ENCODE results near the gene SORBS1. TPM values are rescaled to one million over a fixed set of nuclear protein-coding genes. Genes with fewer than 3 reads are reported as not detected.
A peak's percentile ranks its signal among the peaks of the same experiment; 100 is the strongest.

The SORBS1 gene
- total and polyA plus RNA-seq, 4 donors, result 33.2 to 71.3 (median 44.1) TPM

DNA sequence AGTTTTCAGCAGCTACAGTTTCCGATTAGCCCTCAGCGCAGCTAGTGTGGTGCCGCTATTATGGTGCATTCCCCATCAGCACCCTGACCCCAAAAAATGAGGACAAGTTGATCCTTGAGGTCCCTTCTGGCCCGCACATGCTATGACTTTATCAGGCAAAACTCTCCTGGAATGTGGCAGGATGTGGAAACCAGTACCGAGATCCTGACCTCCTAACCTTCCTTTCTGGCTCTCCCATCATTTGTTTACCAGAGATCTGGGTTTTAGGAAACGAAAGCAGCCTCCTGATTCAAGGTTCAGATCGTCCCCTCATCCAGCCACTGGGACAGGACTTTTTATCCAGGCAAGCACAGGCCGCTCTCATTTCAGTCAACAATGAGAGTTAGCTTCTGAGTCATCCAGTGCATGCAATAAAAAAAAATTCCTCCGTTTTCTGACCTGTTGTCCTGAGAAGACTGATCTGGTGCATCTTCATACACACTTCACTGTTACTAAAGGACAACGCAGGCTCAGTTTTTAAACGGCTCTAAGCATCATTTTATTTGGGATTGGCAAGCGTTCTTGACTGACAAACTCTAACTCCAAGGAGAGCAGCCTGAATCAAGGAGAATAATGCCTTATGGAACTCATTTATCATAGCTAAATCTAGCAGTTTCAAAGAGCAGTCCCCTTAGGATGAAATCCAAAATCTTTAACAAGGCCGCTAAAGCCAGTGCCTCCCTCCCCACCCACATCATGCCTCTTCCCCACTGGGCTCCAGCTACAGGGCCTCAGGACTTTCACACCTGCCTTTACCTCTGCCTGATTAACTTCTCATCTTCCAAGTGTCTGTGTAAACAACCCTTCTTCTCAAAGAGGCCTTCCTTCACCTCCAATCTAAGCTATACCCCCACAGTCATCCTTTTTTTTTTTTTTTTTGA lies 287.5 kb downstream of the SORBS1 start:
- Histone ChIP-seq H3K4me1 (ENCODE audit: control insufficient read depth in 4 of 4, insufficient read depth in 4 of 4, low read length in 3 of 4) (peaks cover 13 to 26% (median 20%) of the 10 kb centered on the region in 4 donors), H3K9me3 (ENCODE audit: control insufficient read depth in 4 of 4, low read length in 3 of 4) (no peaks in the 10 kb centered on the region), H3K27me3 (ENCODE audit: control insufficient read depth in 4 of 4, insufficient read depth in 4 of 4, low read length in 3 of 4) (no peaks in the 10 kb centered on the region), H3K27ac (ENCODE audit: low read depth in 1 of 2, low read length in 2 of 2) (peak overlapping the region; percentile 92 to 98), H3K9ac (ENCODE audit: low read depth in 1 of 2, low read length in 2 of 2) (peak overlapping the region; percentile 49 to 81), H3K36me3 (ENCODE audit: control insufficient read depth in 4 of 4, insufficient read depth in 3 of 4, low read depth in 1 of 4, low read length in 3 of 4) (peaks cover under 1 to 4% (median 2%) of the 10 kb centered on the region in 4 donors), H3K4me3 (ENCODE audit: low read depth in 1 of 3, low read length in 3 of 3) (no peak overlapping the region)
- 33% methylated on average over 13 of the region's 13 CpGs for WGBS
- no peak for DNase-seq (ENCODE audit: low spot score)
- TF ChIP-seq NR2F2 (IDR thresholded peaks at IDR 0.05) (peak; percentile 100), EGR1 (IDR thresholded peaks at IDR 0.05; ENCODE audit: low read depth in 2 of 2) (peak in 1 of 2 donors; percentile 48), HNF4A (conservative IDR thresholded peaks at IDR 0.05) (peak; percentile 88 to 90), GABPA (IDR thresholded peaks at IDR 0.05 in 1 of 2, conservative IDR thresholded peaks at IDR 0.05 in 1 of 2) (peak in 1 of 2 donors; percentile 73), JUND (IDR thresholded peaks at IDR 0.05) (peak; percentile 99), YY1 (IDR thresholded peaks at IDR 0.05) (peak; percentile 77), TAF1 (conservative IDR thresholded peaks at IDR 0.05) (no peak), HNF4G (IDR thresholded peaks at IDR 0.05) (peak; percentile 20), FOXA1 (IDR thresholded peaks at IDR 0.05) (peak; percentile 81), RAD21 (IDR thresholded peaks at IDR 0.05) (peak; percentile 53 to 64), RXRA (IDR thresholded peaks at IDR 0.05) (peak; percentile 94), SP1 (IDR thresholded peaks at IDR 0.05) (peak; percentile 92), FOXA2 (IDR thresholded peaks at IDR 0.05) (peak; percentile 84)
- TF ChIP-seq, protein P1, sequence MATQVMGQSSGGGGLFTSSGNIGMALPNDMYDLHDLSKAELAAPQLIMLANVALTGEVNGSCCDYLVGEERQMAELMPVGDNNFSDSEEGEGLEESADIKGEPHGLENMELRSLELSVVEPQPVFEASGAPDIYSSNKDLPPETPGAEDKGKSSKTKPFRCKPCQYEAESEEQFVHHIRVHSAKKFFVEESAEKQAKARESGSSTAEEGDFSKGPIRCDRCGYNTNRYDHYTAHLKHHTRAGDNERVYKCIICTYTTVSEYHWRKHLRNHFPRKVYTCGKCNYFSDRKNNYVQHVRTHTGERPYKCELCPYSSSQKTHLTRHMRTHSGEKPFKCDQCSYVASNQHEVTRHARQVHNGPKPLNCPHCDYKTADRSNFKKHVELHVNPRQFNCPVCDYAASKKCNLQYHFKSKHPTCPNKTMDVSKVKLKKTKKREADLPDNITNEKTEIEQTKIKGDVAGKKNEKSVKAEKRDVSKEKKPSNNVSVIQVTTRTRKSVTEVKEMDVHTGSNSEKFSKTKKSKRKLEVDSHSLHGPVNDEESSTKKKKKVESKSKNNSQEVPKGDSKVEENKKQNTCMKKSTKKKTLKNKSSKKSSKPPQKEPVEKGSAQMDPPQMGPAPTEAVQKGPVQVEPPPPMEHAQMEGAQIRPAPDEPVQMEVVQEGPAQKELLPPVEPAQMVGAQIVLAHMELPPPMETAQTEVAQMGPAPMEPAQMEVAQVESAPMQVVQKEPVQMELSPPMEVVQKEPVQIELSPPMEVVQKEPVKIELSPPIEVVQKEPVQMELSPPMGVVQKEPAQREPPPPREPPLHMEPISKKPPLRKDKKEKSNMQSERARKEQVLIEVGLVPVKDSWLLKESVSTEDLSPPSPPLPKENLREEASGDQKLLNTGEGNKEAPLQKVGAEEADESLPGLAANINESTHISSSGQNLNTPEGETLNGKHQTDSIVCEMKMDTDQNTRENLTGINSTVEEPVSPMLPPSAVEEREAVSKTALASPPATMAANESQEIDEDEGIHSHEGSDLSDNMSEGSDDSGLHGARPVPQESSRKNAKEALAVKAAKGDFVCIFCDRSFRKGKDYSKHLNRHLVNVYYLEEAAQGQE (IDR thresholded peaks at IDR 0.05), result peak; percentile 83
- TF ChIP-seq, protein P2, sequence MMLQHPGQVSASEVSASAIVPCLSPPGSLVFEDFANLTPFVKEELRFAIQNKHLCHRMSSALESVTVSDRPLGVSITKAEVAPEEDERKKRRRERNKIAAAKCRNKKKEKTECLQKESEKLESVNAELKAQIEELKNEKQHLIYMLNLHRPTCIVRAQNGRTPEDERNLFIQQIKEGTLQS (IDR thresholded peaks at IDR 0.05), result peak; percentile 96
- TF ChIP-seq, protein P3, sequence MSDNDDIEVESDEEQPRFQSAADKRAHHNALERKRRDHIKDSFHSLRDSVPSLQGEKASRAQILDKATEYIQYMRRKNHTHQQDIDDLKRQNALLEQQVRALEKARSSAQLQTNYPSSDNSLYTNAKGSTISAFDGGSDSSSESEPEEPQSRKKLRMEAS (IDR thresholded peaks at IDR 0.05), result peak; percentile 85
- TF ChIP-seq, protein P4, sequence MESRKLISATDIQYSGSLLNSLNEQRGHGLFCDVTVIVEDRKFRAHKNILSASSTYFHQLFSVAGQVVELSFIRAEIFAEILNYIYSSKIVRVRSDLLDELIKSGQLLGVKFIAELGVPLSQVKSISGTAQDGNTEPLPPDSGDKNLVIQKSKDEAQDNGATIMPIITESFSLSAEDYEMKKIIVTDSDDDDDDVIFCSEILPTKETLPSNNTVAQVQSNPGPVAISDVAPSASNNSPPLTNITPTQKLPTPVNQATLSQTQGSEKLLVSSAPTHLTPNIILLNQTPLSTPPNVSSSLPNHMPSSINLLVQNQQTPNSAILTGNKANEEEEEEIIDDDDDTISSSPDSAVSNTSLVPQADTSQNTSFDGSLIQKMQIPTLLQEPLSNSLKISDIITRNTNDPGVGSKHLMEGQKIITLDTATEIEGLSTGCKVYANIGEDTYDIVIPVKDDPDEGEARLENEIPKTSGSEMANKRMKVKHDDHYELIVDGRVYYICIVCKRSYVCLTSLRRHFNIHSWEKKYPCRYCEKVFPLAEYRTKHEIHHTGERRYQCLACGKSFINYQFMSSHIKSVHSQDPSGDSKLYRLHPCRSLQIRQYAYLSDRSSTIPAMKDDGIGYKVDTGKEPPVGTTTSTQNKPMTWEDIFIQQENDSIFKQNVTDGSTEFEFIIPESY (IDR thresholded peaks at IDR 0.05), result peak; percentile 72
- TF ChIP-seq, protein P5, sequence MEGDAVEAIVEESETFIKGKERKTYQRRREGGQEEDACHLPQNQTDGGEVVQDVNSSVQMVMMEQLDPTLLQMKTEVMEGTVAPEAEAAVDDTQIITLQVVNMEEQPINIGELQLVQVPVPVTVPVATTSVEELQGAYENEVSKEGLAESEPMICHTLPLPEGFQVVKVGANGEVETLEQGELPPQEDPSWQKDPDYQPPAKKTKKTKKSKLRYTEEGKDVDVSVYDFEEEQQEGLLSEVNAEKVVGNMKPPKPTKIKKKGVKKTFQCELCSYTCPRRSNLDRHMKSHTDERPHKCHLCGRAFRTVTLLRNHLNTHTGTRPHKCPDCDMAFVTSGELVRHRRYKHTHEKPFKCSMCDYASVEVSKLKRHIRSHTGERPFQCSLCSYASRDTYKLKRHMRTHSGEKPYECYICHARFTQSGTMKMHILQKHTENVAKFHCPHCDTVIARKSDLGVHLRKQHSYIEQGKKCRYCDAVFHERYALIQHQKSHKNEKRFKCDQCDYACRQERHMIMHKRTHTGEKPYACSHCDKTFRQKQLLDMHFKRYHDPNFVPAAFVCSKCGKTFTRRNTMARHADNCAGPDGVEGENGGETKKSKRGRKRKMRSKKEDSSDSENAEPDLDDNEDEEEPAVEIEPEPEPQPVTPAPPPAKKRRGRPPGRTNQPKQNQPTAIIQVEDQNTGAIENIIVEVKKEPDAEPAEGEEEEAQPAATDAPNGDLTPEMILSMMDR (IDR thresholded peaks at IDR 0.05; ENCODE audit: low read depth, low read length, missing input control), result no peak

All from liver (tissue), 9 donors.